ENCODE data around the gene AQP5. TPM values are rescaled to one million over a fixed set of nuclear protein-coding genes. Genes with fewer than 3 reads are reported as not detected.
"Not testable (repeated sequence)": the region's sequence is repeated elsewhere in the genome, so short reads cannot be mapped to it uniquely, and the experiment has no call there.

AQP5 gene
- total RNA-seq, 1 donor from 2014 or later, result 0.46 TPM

DNA sequence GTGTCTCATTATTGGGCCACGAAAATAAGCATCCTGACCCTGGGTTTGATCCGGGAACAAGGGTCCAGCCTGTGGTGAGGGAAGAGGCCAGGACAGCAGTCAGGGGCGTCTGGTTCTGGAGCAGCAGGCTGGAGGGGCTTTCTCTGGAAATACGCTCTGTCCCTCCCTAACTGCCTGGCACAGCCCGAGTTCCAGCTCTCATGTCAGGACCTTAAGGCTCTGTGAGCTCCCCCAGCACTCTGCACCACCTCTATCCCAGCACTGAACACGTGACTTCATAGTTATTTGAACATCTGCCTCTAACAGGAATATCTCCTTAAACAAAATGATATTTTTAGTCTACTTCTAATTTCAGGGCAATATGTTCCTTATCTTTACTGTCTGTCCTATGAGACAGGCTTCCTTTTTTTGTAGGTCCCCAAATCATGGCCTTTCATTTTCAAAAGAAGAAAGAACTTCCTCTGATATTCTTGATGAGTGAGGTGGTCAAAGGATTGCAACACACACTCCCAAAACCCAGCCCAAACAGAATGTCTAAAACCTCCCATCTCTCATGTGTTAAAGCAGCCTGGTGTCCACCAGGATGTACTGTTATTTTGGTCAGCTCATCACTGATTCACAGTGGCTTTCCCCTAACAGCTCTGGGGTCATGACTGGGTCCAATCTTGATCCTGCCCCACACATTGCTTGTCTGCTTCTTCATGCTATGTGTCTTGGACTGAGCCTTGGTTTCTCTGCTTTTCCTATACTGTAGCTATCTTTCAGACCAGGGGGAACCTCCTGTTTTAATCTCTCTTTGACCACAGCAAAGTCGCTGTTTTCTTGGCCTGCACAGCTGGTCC lies 20.8 kb downstream of the AQP5 start:
- Mint-ChIP-seq H3K9me3 (ENCODE audit: unreplicated experiment) (no peaks in the 10 kb centered on the region), H3K4me3 (ENCODE audit: unreplicated experiment) (no peak overlapping the region), H3K36me3 (ENCODE audit: unreplicated experiment) (no peaks in the 10 kb centered on the region), H3K27me3 (ENCODE audit: unreplicated experiment) (no peaks in the 10 kb centered on the region), H3K4me1 (ENCODE audit: unreplicated experiment) (peaks cover 17% of the 10 kb centered on the region), H3K27ac (ENCODE audit: unreplicated experiment) (no peak overlapping the region)
- no peak for DNase-seq (ENCODE audit: extremely low spot score, unreplicated experiment)
- TF ChIP-seq, protein P1, sequence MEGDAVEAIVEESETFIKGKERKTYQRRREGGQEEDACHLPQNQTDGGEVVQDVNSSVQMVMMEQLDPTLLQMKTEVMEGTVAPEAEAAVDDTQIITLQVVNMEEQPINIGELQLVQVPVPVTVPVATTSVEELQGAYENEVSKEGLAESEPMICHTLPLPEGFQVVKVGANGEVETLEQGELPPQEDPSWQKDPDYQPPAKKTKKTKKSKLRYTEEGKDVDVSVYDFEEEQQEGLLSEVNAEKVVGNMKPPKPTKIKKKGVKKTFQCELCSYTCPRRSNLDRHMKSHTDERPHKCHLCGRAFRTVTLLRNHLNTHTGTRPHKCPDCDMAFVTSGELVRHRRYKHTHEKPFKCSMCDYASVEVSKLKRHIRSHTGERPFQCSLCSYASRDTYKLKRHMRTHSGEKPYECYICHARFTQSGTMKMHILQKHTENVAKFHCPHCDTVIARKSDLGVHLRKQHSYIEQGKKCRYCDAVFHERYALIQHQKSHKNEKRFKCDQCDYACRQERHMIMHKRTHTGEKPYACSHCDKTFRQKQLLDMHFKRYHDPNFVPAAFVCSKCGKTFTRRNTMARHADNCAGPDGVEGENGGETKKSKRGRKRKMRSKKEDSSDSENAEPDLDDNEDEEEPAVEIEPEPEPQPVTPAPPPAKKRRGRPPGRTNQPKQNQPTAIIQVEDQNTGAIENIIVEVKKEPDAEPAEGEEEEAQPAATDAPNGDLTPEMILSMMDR (IDR thresholded peaks at IDR 0.05), result no peak

DNA sequence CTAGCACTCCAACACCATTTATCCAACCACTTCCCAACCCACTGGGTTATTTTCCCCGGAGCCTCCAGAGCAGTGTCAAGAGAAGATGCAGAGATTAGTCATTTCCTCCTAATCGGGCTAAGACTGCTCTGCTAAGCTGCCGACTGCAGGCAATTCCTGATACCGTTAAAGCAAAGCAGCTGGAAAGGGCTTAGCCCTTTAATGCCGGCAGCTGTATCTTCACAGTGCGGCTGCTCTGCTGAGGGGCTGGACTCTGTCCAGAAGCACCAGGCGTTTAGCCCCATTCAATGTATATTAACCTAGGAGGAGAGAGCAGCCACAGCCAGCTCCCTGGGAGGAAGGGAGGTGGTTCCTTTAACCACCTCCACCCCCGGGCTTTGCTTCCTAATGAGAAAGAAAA lies 22.2 kb downstream of the AQP5 start:
- TF ChIP-seq, protein P1 (IDR thresholded peaks at IDR 0.05), result no peak
- peaks cover 17% of the 10 kb centered on the region for H3K4me1 Mint-ChIP-seq (ENCODE audit: unreplicated experiment)
- peaks cover 5% of the 10 kb centered on the region for H3K36me3 Mint-ChIP-seq (ENCODE audit: unreplicated experiment)
- H3K27ac Mint-ChIP-seq (ENCODE audit: unreplicated experiment), result peak overlapping the region; percentile 83
- peak overlapping the region; percentile 26 for H3K4me3 Mint-ChIP-seq (ENCODE audit: unreplicated experiment)
- no peaks in the 10 kb centered on the region for H3K9me3 Mint-ChIP-seq (ENCODE audit: unreplicated experiment)
- no peaks in the 10 kb centered on the region for H3K27me3 Mint-ChIP-seq (ENCODE audit: unreplicated experiment)
- DNase-seq (ENCODE audit: extremely low spot score, unreplicated experiment), result peak; percentile 83

DNA sequence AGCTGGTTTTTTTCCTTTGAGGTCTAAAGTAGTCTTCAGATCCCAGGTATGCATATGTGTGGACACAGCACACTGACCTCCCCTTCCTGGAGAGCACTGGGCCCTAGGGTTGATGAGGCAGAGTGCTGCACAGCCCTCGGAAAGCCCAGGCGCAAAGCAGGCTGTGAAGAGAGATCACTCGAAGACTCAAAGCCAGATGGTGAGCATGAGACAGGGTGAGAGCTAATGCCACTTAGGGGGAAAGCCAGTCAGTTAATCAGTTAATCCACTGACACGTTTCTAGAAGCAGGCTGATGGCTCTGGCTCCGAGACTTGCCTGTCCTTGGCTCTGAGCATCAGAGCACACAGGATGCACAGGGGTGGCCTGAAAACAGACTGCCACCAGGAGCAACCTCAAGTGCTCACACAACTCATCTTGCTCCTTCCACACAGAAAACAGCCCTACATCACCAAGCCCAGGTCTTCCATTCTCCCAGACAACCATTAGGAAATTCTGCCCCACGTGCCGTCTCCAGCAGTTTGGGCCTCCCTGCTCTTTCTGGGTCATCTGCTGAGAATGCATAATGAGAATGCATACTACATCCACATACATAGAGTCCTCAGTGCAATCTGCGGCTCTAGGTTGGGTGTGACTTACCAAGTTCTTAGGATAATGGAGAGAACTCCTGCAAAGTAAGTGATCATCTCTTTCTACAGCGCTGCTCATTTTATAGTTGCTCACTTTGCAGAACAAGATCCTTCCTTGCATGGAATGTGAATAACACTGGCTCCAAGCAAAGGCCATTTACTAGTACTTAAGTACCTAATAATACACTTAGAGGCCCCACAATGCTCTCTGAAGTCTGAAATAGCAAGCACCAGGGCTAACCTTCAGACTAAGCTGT lies 23.0 kb downstream of the AQP5 start:
- Mint-ChIP-seq H3K27ac (ENCODE audit: unreplicated experiment) (peak overlapping the region; percentile 83), H3K4me3 (ENCODE audit: unreplicated experiment) (no peak overlapping the region), H3K36me3 (ENCODE audit: unreplicated experiment) (peaks cover 5% of the 10 kb centered on the region), H3K27me3 (ENCODE audit: unreplicated experiment) (no peaks in the 10 kb centered on the region), H3K4me1 (ENCODE audit: unreplicated experiment) (peaks cover 17% of the 10 kb centered on the region), H3K9me3 (ENCODE audit: unreplicated experiment) (no peaks in the 10 kb centered on the region)
- DNase-seq (ENCODE audit: extremely low spot score, unreplicated experiment), result peak; percentile 66
- TF ChIP-seq, protein P1 (IDR thresholded peaks at IDR 0.05), result no peak

DNA sequence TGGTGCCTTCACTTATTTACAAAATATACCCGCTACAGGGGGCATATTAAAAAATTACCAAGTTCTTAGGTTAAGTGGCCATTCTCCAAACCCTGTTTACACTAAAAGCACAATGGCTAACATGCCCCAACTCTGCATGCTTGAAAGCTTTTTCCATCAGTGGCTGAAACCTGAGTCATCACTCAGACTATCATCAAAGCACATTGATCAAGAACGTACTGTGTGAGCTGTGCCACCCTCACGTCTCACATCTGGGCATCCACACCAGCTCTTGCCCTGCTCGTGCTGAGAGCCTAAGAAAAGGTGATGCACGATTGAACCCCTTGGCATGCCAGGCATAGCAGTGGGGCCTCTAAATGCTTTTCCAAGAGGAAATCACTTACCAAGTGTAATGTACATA lies 24.3 kb downstream of the AQP5 start:
- no peaks in the 10 kb centered on the region for H3K9me3 Mint-ChIP-seq (ENCODE audit: unreplicated experiment)
- no peak overlapping the region for H3K27ac Mint-ChIP-seq (ENCODE audit: unreplicated experiment)
- H3K36me3 Mint-ChIP-seq (ENCODE audit: unreplicated experiment), result peaks cover 12% of the 10 kb centered on the region
- H3K27me3 Mint-ChIP-seq (ENCODE audit: unreplicated experiment), result no peaks in the 10 kb centered on the region
- no peak overlapping the region for H3K4me3 Mint-ChIP-seq (ENCODE audit: unreplicated experiment)
- peaks cover 19% of the 10 kb centered on the region for H3K4me1 Mint-ChIP-seq (ENCODE audit: unreplicated experiment)
- TF ChIP-seq, protein P1 (IDR thresholded peaks at IDR 0.05), result no peak
- peak; percentile 30 for DNase-seq (ENCODE audit: extremely low spot score, unreplicated experiment)

DNA sequence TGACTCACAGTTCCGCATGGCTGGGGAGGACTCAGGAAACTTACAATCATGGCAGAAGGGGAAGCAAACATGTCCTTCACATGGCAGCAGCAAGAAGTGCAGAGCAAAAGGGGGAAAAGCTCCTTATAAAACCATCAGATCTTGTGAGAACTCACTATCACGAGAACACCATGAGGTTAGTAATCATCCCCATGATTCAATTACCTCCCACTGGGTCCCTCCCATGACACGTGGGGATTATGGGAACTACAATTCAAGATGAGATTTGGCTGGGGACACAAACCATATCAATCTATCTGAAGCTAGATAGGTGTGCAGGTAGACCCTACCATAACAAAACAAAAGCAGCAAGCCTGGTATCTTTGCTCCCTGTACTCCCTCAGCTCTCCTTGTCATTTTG lies 24.8 kb downstream of the AQP5 start:
- H3K9me3 Mint-ChIP-seq (ENCODE audit: unreplicated experiment); H3K27ac Mint-ChIP-seq (ENCODE audit: unreplicated experiment); H3K4me3 Mint-ChIP-seq (ENCODE audit: unreplicated experiment); DNase-seq (ENCODE audit: extremely low spot score, unreplicated experiment); H3K27me3 Mint-ChIP-seq (ENCODE audit: unreplicated experiment): not testable (repeated sequence)
- peaks cover 19% of the 10 kb centered on the region for H3K4me1 Mint-ChIP-seq (ENCODE audit: unreplicated experiment)
- peaks cover 12% of the 10 kb centered on the region for H3K36me3 Mint-ChIP-seq (ENCODE audit: unreplicated experiment)
